ENCODE results near the gene CEP97. TPM values are rescaled to one million over a fixed set of nuclear protein-coding genes. Genes with fewer than 3 reads are reported as not detected.

The CEP97 gene
- total and polyA plus RNA-seq, 2 donors (not counting 1 experiment from before 2014, with no cell fraction given), result 2.1 to 15.4 TPM

GRCh38 chr3:101801174-101801573 is 76.8 kb downstream of the CEP97 start:
- Histone ChIP-seq H3K4me2 (replicated peaks; ENCODE audit: low read depth, low read length, poor library complexity, severe bottlenecking) (no peak overlapping the region), H3K27me3 (replicated peaks in 1 of 4; ENCODE audit: control extremely low read depth in 1 of 4, control insufficient read depth in 3 of 4, insufficient read depth in 4 of 4, low read length in 3 of 4) (no peaks in the 10 kb centered on the region), H3K79me2 (ENCODE audit: control insufficient read depth, insufficient read depth, low read length) (peaks cover 10% of the 10 kb centered on the region), H4K20me1 (ENCODE audit: control insufficient read depth, insufficient read depth, low read length, poor library complexity, severe bottlenecking) (no peaks in the 10 kb centered on the region), H3K9me3 (ENCODE audit: control extremely low read depth in 1 of 3, control insufficient read depth in 2 of 3, insufficient read depth in 1 of 3, low read length in 2 of 3) (no peaks in the 10 kb centered on the region), H2AFZ (ENCODE audit: insufficient read depth, low read depth, low read length, poor library complexity, severe bottlenecking) (no peak overlapping the region), H3K36me3 (replicated peaks in 1 of 2; ENCODE audit: control extremely low read depth in 1 of 2, control insufficient read depth in 1 of 2, extremely low read depth in 1 of 2, insufficient read depth in 2 of 2, low read length in 1 of 2) (peaks cover 6 to 36% of the 10 kb centered on the region in 2 experiments), H3K27ac (ENCODE audit: low read length in 2 of 2) (no peak overlapping the region), H3K4me1 (ENCODE audit: control insufficient read depth in 2 of 2, insufficient read depth in 2 of 2, low read length in 2 of 2) (peaks cover 0 to 3% of the 10 kb centered on the region in 2 donors), H3K4me3 (ENCODE audit: control extremely low read depth in 1 of 5, extremely low read depth in 1 of 5, insufficient read depth in 1 of 5, low read depth in 2 of 5, low read length in 4 of 5) (no peak overlapping the region), H3K9ac (ENCODE audit: low read length) (no peak overlapping the region)
- WGBS (ENCODE audit: insufficient coverage), result 95% methylated on average over 4 of the region's 4 CpGs
- Mint-ChIP-seq H3K27ac (peak overlapping the region; percentile 20), H3K9me3 (ENCODE audit: insufficient read depth) (no peaks in the 10 kb centered on the region), H3K27me3 (no peaks in the 10 kb centered on the region), H3K4me3 (no peak overlapping the region), H3K4me1 (peaks cover 6% of the 10 kb centered on the region)
- ChIA-PET POLR2A (no interaction called here), CTCF (interaction anchor here (0.6 to 20.1 kb wide), 8 partner anchors 7 to 1906 kb away, joined by 3 to 1306 read pairs (median 12); partner anchors contain the start of gene CEP97)
- intact Hi-C loops (cut with micrococcal nuclease), result no loop called here
- no peak for DNase-seq
- no peak for ATAC-seq (ENCODE audit: low read depth)
- TF ChIP-seq, protein P1, sequence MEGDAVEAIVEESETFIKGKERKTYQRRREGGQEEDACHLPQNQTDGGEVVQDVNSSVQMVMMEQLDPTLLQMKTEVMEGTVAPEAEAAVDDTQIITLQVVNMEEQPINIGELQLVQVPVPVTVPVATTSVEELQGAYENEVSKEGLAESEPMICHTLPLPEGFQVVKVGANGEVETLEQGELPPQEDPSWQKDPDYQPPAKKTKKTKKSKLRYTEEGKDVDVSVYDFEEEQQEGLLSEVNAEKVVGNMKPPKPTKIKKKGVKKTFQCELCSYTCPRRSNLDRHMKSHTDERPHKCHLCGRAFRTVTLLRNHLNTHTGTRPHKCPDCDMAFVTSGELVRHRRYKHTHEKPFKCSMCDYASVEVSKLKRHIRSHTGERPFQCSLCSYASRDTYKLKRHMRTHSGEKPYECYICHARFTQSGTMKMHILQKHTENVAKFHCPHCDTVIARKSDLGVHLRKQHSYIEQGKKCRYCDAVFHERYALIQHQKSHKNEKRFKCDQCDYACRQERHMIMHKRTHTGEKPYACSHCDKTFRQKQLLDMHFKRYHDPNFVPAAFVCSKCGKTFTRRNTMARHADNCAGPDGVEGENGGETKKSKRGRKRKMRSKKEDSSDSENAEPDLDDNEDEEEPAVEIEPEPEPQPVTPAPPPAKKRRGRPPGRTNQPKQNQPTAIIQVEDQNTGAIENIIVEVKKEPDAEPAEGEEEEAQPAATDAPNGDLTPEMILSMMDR (IDR thresholded peaks at IDR 0.05), result no peak
- TF ChIP-seq EZH2 (IDR thresholded peaks at IDR 0.05; ENCODE audit: borderline replicate concordance, insufficient read depth, low read depth, low read length, poor library complexity, severe bottlenecking), result no peak

- Histone ChIP-seq H3K79me2 (ENCODE audit: control insufficient read depth, insufficient read depth, low read length) (peaks cover 6% of the 10 kb centered on the region), H2AFZ (ENCODE audit: insufficient read depth, low read depth, low read length, poor library complexity, severe bottlenecking) (no peak overlapping the region), H3K36me3 (replicated peaks in 1 of 2; ENCODE audit: control extremely low read depth in 1 of 2, control insufficient read depth in 1 of 2, extremely low read depth in 1 of 2, insufficient read depth in 2 of 2, low read length in 1 of 2) (peaks cover 6 to 33% of the 10 kb centered on the region in 2 experiments), H3K4me2 (replicated peaks; ENCODE audit: low read depth, low read length, poor library complexity, severe bottlenecking) (no peak overlapping the region), H3K27ac (ENCODE audit: low read length in 2 of 2) (no peak overlapping the region), H3K27me3 (replicated peaks in 1 of 4; ENCODE audit: control extremely low read depth in 1 of 4, control insufficient read depth in 3 of 4, insufficient read depth in 4 of 4, low read length in 3 of 4) (no peaks in the 10 kb centered on the region), H3K4me3 (ENCODE audit: control extremely low read depth in 1 of 5, extremely low read depth in 1 of 5, insufficient read depth in 1 of 5, low read depth in 2 of 5, low read length in 4 of 5) (no peak overlapping the region), H3K4me1 (ENCODE audit: control insufficient read depth in 2 of 2, insufficient read depth in 2 of 2, low read length in 2 of 2) (no peaks in the 10 kb centered on the region), H3K9me3 (ENCODE audit: control extremely low read depth in 1 of 3, control insufficient read depth in 2 of 3, insufficient read depth in 1 of 3, low read length in 2 of 3) (no peaks in the 10 kb centered on the region), H3K9ac (ENCODE audit: low read length) (no peak overlapping the region), H4K20me1 (ENCODE audit: control insufficient read depth, insufficient read depth, low read length, poor library complexity, severe bottlenecking) (no peaks in the 10 kb centered on the region)
- ATAC-seq (ENCODE audit: low read depth), result no peak
- POLR2A ChIA-PET, result interaction anchor here (0.6 kb wide), 1 partner anchor 36 kb away, joined by 3 read pairs; no protein-coding TSS in a partner anchor
- Mint-ChIP-seq H3K4me3 (no peak overlapping the region), H3K9me3 (ENCODE audit: insufficient read depth) (no peaks in the 10 kb centered on the region), H3K27ac (no peak overlapping the region), H3K27me3 (no peaks in the 10 kb centered on the region), H3K4me1 (peaks cover 4% of the 10 kb centered on the region)
- DNase-seq, result no peak
- intact Hi-C loops (cut with micrococcal nuclease), result no loop called here
- no peak for TF ChIP-seq EZH2 (IDR thresholded peaks at IDR 0.05; ENCODE audit: borderline replicate concordance, insufficient read depth, low read depth, low read length, poor library complexity, severe bottlenecking)
- TF ChIP-seq, protein P1 (IDR thresholded peaks at IDR 0.05), result no peak
- WGBS (ENCODE audit: insufficient coverage), result no CpG with 5 or more reads among the region's 2 CpGs
- CTCF ChIA-PET, result interaction anchor here (0.7 to 20.1 kb wide), 25 partner anchors 8 to 734 kb away, joined by 3 to 1306 read pairs (median 6); partner anchors contain the start of genes CEP97 and NXPE3
Observed at GRCh38 chr3:101802179-101802578, 77.8 kb downstream of the CEP97 start.

Measured in B cell (primary cell).